Measurements from ENCODE around the gene MBP. TPM values are rescaled to one million over a fixed set of nuclear protein-coding genes. Genes with fewer than 3 reads are reported as not detected.
"Not testable (repeated sequence)": the region's sequence is repeated elsewhere in the genome, so short reads cannot be mapped to it uniquely, and the experiment has no call there.

Gene MBP
- total RNA-seq, 1 experiment from 2014 or later: not detected

- ChIA-PET CTCF (interaction anchor here (0.6 kb wide), 1 partner anchor 626 kb away, joined by 3 read pairs; no protein-coding TSS in a partner anchor), POLR2A (ENCODE audit: low non-redundant PET) (no interaction called here)
- intact Hi-C loops (cut with micrococcal nuclease; ENCODE audit: unreplicated experiment): no loop called here
- no peak for DNase-seq (ENCODE audit: low spot score)
- no peaks in the 10 kb centered on the region for H3K36me3 ChIP-seq (ENCODE audit: insufficient read depth, low read length, poor library complexity, severe bottlenecking)
- no peak overlapping the region for H3K4me3 ChIP-seq (ENCODE audit: low read depth, low read length, poor library complexity, severe bottlenecking)
- TF ChIP-seq EZH2 (IDR thresholded peaks at IDR 0.05; ENCODE audit: borderline replicate concordance, low read depth, low read length, poor library complexity, severe bottlenecking) (no peak), CTCF (conservative IDR thresholded peaks at IDR 0.05; ENCODE audit: low read depth, low read length) (no peak)
- BruUV-seq (replicated peaks): no TSS peak
- H3K27ac ChIP-seq (ENCODE audit: low read depth, low read length, poor library complexity, severe bottlenecking): no peak overlapping the region
- no peaks in the 10 kb centered on the region for H3K4me1 ChIP-seq (ENCODE audit: insufficient read depth, low read length, poor library complexity, severe bottlenecking)
- H3K27me3 ChIP-seq (replicated peaks; ENCODE audit: insufficient read depth, low read depth, low read length, poor library complexity): no peaks in the 10 kb centered on the region
- H3K9me3 ChIP-seq (ENCODE audit: low read depth, low read length, poor library complexity, severe bottlenecking): no peaks in the 10 kb centered on the region
Observed at GRCh38 chr18:77021075-77021474, 111.5 kb downstream of the MBP start.

- BruUV-seq (replicated peaks): no TSS peak
- Histone ChIP-seq H3K9me3 (ENCODE audit: low read depth, low read length, poor library complexity, severe bottlenecking) (no peaks in the 10 kb centered on the region), H3K4me1 (ENCODE audit: insufficient read depth, low read length, poor library complexity, severe bottlenecking) (no peaks in the 10 kb centered on the region), H3K27me3 (replicated peaks; ENCODE audit: insufficient read depth, low read depth, low read length, poor library complexity) (no peaks in the 10 kb centered on the region), H3K4me3 (ENCODE audit: low read depth, low read length, poor library complexity, severe bottlenecking) (no peak overlapping the region), H3K36me3 (ENCODE audit: insufficient read depth, low read length, poor library complexity, severe bottlenecking) (no peaks in the 10 kb centered on the region), H3K27ac (ENCODE audit: low read depth, low read length, poor library complexity, severe bottlenecking) (no peak overlapping the region)
- ChIA-PET CTCF (no interaction called here), POLR2A (ENCODE audit: low non-redundant PET) (no interaction called here)
- intact Hi-C loops (cut with micrococcal nuclease; ENCODE audit: unreplicated experiment): no loop called here
- TF ChIP-seq CTCF (conservative IDR thresholded peaks at IDR 0.05; ENCODE audit: low read depth, low read length) (no peak), EZH2 (IDR thresholded peaks at IDR 0.05; ENCODE audit: borderline replicate concordance, low read depth, low read length, poor library complexity, severe bottlenecking) (no peak)
- DNase-seq (ENCODE audit: low spot score): no peak
Observed at GRCh38 chr18:77020561-77020960, 112.0 kb downstream of the MBP start.

GRCh38 chr18:77019641-77020040, 112.9 kb downstream of the MBP start:
- no peaks in the 10 kb centered on the region for H3K9me3 ChIP-seq (ENCODE audit: low read depth, low read length, poor library complexity, severe bottlenecking)
- no peak overlapping the region for H3K27ac ChIP-seq (ENCODE audit: low read depth, low read length, poor library complexity, severe bottlenecking)
- no TSS peak for BruUV-seq (replicated peaks)
- ChIA-PET CTCF (no interaction called here), POLR2A (ENCODE audit: low non-redundant PET) (no interaction called here)
- intact Hi-C loops (cut with micrococcal nuclease; ENCODE audit: unreplicated experiment): no loop called here
- no peak overlapping the region for H3K4me3 ChIP-seq (ENCODE audit: low read depth, low read length, poor library complexity, severe bottlenecking)
- H3K36me3 ChIP-seq (ENCODE audit: insufficient read depth, low read length, poor library complexity, severe bottlenecking): no peaks in the 10 kb centered on the region
- no peaks in the 10 kb centered on the region for H3K4me1 ChIP-seq (ENCODE audit: insufficient read depth, low read length, poor library complexity, severe bottlenecking)
- no peak for DNase-seq (ENCODE audit: low spot score)
- H3K27me3 ChIP-seq (replicated peaks; ENCODE audit: insufficient read depth, low read depth, low read length, poor library complexity): no peaks in the 10 kb centered on the region
- TF ChIP-seq CTCF (conservative IDR thresholded peaks at IDR 0.05; ENCODE audit: low read depth, low read length) (no peak), EZH2 (IDR thresholded peaks at IDR 0.05; ENCODE audit: borderline replicate concordance, low read depth, low read length, poor library complexity, severe bottlenecking) (no peak)

- POLR2A ChIA-PET (ENCODE audit: low non-redundant PET); CTCF ChIA-PET; DNase-seq (ENCODE audit: low spot score); H3K4me3 ChIP-seq (ENCODE audit: low read depth, low read length, poor library complexity, severe bottlenecking); H3K9me3 ChIP-seq (ENCODE audit: low read depth, low read length, poor library complexity, severe bottlenecking); BruUV-seq (replicated peaks); H3K27ac ChIP-seq (ENCODE audit: low read depth, low read length, poor library complexity, severe bottlenecking); intact Hi-C loops (cut with micrococcal nuclease; ENCODE audit: unreplicated experiment); H3K36me3 ChIP-seq (ENCODE audit: insufficient read depth, low read length, poor library complexity, severe bottlenecking); H3K27me3 ChIP-seq (replicated peaks; ENCODE audit: insufficient read depth, low read depth, low read length, poor library complexity); H3K4me1 ChIP-seq (ENCODE audit: insufficient read depth, low read length, poor library complexity, severe bottlenecking): not testable (repeated sequence)
Observed at GRCh38 chr18:77018650-77019049, 113.9 kb downstream of the MBP start.
